Muscle layer of duodenum (tissue), 2 donors: ENCODE data around the gene TUBA4B.

Experiments used
- H3K27ac ChIP-seq: one replicate; pipeline ENCODE4 v1.7.0; 2013; ENCODE audit warnings: mild to moderate bottlenecking, low read length
- H3K27me3 ChIP-seq: one replicate; pipeline ENCODE4 v1.7.0; 2013; ENCODE audit warnings: low read depth, mild to moderate bottlenecking, control low read depth, low read length
- H3K36me3 ChIP-seq, 2 donors: one replicate each; pipeline ENCODE4 v1.7.0; 2013; ENCODE audit warnings: low read length in 2 of 2, control low read depth in 1 of 2, mild to moderate bottlenecking in 1 of 2; ENCODE audit not compliant: insufficient read depth in 2 of 2, control insufficient read depth in 1 of 2
- H3K4me1 ChIP-seq, 2 donors: one replicate each; pipeline ENCODE4 v1.7.0; 2013; ENCODE audit warnings: low read length in 2 of 2, mild to moderate bottlenecking in 2 of 2, control low read depth in 1 of 2, moderate library complexity in 1 of 2; ENCODE audit not compliant: insufficient read depth in 2 of 2, control insufficient read depth in 1 of 2
- H3K4me3 ChIP-seq, 2 donors: one replicate each; pipeline ENCODE4 v1.7.0; 2013; ENCODE audit warnings: low read length in 2 of 2, low read depth in 1 of 2, mild to moderate bottlenecking in 1 of 2
- H3K9me3 ChIP-seq, 2 donors: one replicate each; pipeline ENCODE4 v1.7.0; 2013; ENCODE audit warnings: low read length in 2 of 2, control low read depth in 1 of 2, mild to moderate bottlenecking in 1 of 2; ENCODE audit not compliant: control insufficient read depth in 1 of 2
- donor health status: healthy.

The TUBA4B gene

GRCh38 chr2:219252900-219253752, at the start of gene TUBA4B:
TUBA4B (plus strand) TSS chr2:219253243; CDS start chr2:219253408, 165 bp downstream.
- H3K4me1 ChIP-seq = peaks cover 18 to 26% of the 10 kb centered on the region in 2 donors
- H3K9me3 ChIP-seq = no peaks in the 10 kb centered on the region
- peak within 1 kb of the TSS; percentile 75 to 84 for H3K4me3 ChIP-seq
- peaks cover 3 to 21% of the 10 kb centered on the region in 2 donors for H3K36me3 ChIP-seq
- no peaks in the 10 kb centered on the region for H3K27me3 ChIP-seq
- peak within 1 kb of the TSS; percentile 72 for H3K27ac ChIP-seq

- Histone ChIP-seq H3K4me3 (no peak overlapping the region), H3K27ac (no peak overlapping the region), H3K27me3 (no peaks in the 10 kb centered on the region), H3K4me1 (peaks cover 12 to 15% of the 10 kb centered on the region in 2 donors), H3K36me3 (peaks cover 7 to 15% of the 10 kb centered on the region in 2 donors), H3K9me3 (no peaks in the 10 kb centered on the region)
Measured at GRCh38 chr2:219204425-219205164, 48.4 kb upstream of the TUBA4B start.

- Histone ChIP-seq H3K4me3 (no peak overlapping the region), H3K36me3 (peaks cover 7 to 20% of the 10 kb centered on the region in 2 donors), H3K27me3 (no peaks in the 10 kb centered on the region), H3K4me1 (peaks cover 12 to 15% of the 10 kb centered on the region in 2 donors), H3K9me3 (no peaks in the 10 kb centered on the region), H3K27ac (no peak overlapping the region)
Measured at GRCh38 chr2:219205165-219205538, 47.9 kb upstream of the TUBA4B start.

GRCh38 chr2:219205981-219206327, 47.1 kb upstream of the TUBA4B start:
- H3K27me3 ChIP-seq = no peaks in the 10 kb centered on the region
- H3K9me3 ChIP-seq = no peaks in the 10 kb centered on the region
- H3K4me3 ChIP-seq = peak overlapping the region; percentile 61 to 70
- H3K36me3 ChIP-seq = peaks cover 7 to 28% of the 10 kb centered on the region in 2 donors
- H3K4me1 ChIP-seq = peaks cover 12 to 15% of the 10 kb centered on the region in 2 donors
- peak overlapping the region; percentile 92 for H3K27ac ChIP-seq

GRCh38 chr2:219206328-219207133, 46.5 kb upstream of the TUBA4B start, which contains the start of gene ZFAND2B:
ZFAND2B (plus strand) TSS chr2:219206782; CDS start chr2:219206988, 206 bp downstream.
- Histone ChIP-seq H3K27ac (peak within 1 kb of the TSS; percentile 92), H3K4me3 (peak within 1 kb of the TSS; percentile 61 to 70), H3K4me1 (peaks cover 12 to 15% of the 10 kb centered on the region in 2 donors), H3K27me3 (no peaks in the 10 kb centered on the region), H3K9me3 (no peaks in the 10 kb centered on the region), H3K36me3 (peaks cover 7 to 30% of the 10 kb centered on the region in 2 donors)

- H3K4me3 ChIP-seq = peak overlapping the region; percentile 61 to 65
- H3K4me1 ChIP-seq = peaks cover 12 to 15% of the 10 kb centered on the region in 2 donors
- no peaks in the 10 kb centered on the region for H3K27me3 ChIP-seq
- H3K36me3 ChIP-seq = peaks cover 7 to 34% of the 10 kb centered on the region in 2 donors
- peak overlapping the region; percentile 7 for H3K27ac ChIP-seq
- no peaks in the 10 kb centered on the region for H3K9me3 ChIP-seq
Measured at GRCh38 chr2:219207134-219207883, 45.7 kb upstream of the TUBA4B start.

GRCh38 chr2:219207884-219208740, 44.9 kb upstream of the TUBA4B start:
- Histone ChIP-seq H3K36me3 (peaks cover 7 to 42% of the 10 kb centered on the region in 2 donors), H3K9me3 (no peaks in the 10 kb centered on the region), H3K4me1 (peaks cover 12 to 15% of the 10 kb centered on the region in 2 donors), H3K4me3 (peak overlapping the region in 1 of 2 donors; percentile 65), H3K27me3 (no peaks in the 10 kb centered on the region), H3K27ac (no peak overlapping the region)

GRCh38 chr2:219209236-219210195, 43.5 kb upstream of the TUBA4B start:
- H3K27ac ChIP-seq = no peak overlapping the region
- H3K4me3 ChIP-seq = no peak overlapping the region
- H3K36me3 ChIP-seq = peaks cover 15 to 56% of the 10 kb centered on the region in 2 donors
- H3K9me3 ChIP-seq = no peaks in the 10 kb centered on the region
- H3K4me1 ChIP-seq = peaks cover 12 to 15% of the 10 kb centered on the region in 2 donors
- no peaks in the 10 kb centered on the region for H3K27me3 ChIP-seq

- H3K27ac ChIP-seq = no peak overlapping the region
- no peaks in the 10 kb centered on the region for H3K27me3 ChIP-seq
- H3K4me3 ChIP-seq = no peak overlapping the region
- H3K36me3 ChIP-seq = peaks cover 15 to 62% of the 10 kb centered on the region in 2 donors
- peaks cover 12 to 15% of the 10 kb centered on the region in 2 donors for H3K4me1 ChIP-seq
- no peaks in the 10 kb centered on the region for H3K9me3 ChIP-seq
Measured at GRCh38 chr2:219210196-219210885, 42.7 kb upstream of the TUBA4B start.
